Cardiac fibroblast (primary cell): ENCODE data around the gene CBLC.

ENCODE experiments used
- DNase-seq, 2 donors: peaks; one replicate each; pipeline versions ENCODE4 v3.0.0 to v3.0.0-alpha.2; 2010; ENCODE audit warnings: low read depth in 2 of 2
- H3K4me3 ChIP-seq, 2 donors: replicated peaks in 1 of 2; 1 replicate in 1 of 2; 2 replicates in 1 of 2; pipeline ENCODE4 v1.5.1; 2011; ENCODE audit warnings: low read depth in 2 of 2, low read length in 2 of 2, mild to moderate bottlenecking in 2 of 2, moderate library complexity in 1 of 2
- CTCF ChIP-seq: IDR thresholded peaks from one replicate; pipeline ENCODE4 v1.5.1; 2011; ENCODE audit warnings: low read depth, mild to moderate bottlenecking, low read length, inconsistent platforms

Gene CBLC

GRCh38 chr19:44777715-44778347 lies at the start of gene CBLC:
Gene CBLC, plus strand, starts transcription at chr19:44777890. Its CDS starts 42 bp downstream, at chr19:44777932.
- no peak for DNase-seq
- H3K4me3 ChIP-seq, result no peak within 1 kb of the TSS
- TF ChIP-seq CTCF, result no peak

- no peak for TF ChIP-seq CTCF
- H3K4me3 ChIP-seq, result no peak overlapping the region
- no peak for DNase-seq
Observed at GRCh38 chr19:44728178-44728577, 49.5 kb upstream of the CBLC start.

GRCh38 chr19:44729516-44730033 lies 48.1 kb upstream of the CBLC start:
- no peak overlapping the region for H3K4me3 ChIP-seq
- DNase-seq, result no peak
- TF ChIP-seq CTCF, result no peak

- no peak for TF ChIP-seq CTCF
- DNase-seq, result no peak
- no peak overlapping the region for H3K4me3 ChIP-seq
Observed at GRCh38 chr19:44731081-44731480, 46.6 kb upstream of the CBLC start.

- TF ChIP-seq CTCF, result no peak
- no peak for DNase-seq
- no peak overlapping the region for H3K4me3 ChIP-seq
Observed at GRCh38 chr19:44731622-44732021, 46.1 kb upstream of the CBLC start.

GRCh38 chr19:44732235-44733014 lies 45.3 kb upstream of the CBLC start:
- TF ChIP-seq CTCF, result no peak
- no peak overlapping the region for H3K4me3 ChIP-seq
- no peak for DNase-seq
